Measurements from ENCODE around the gene SUOX. TPM values are rescaled to one million over a fixed set of nuclear protein-coding genes. Genes with fewer than 3 reads are reported as not detected.
A peak's percentile ranks its signal among the peaks of the same experiment; 100 is the strongest.

The SUOX gene
- total RNA-seq, 6 donors from 2014 or later = 12.8 to 36.3 (median 21.9) TPM

- Histone ChIP-seq H3K36me3 (peaks cover 4 to 51% (median 21%) of the 10 kb centered on the region in 4 donors), H3K9me3 (no peaks in the 10 kb centered on the region), H3K4me3 (no peak overlapping the region), H3K27me3 (no peaks in the 10 kb centered on the region), H3K27ac (peak overlapping the region in 1 of 4 donors; percentile 36), H3K4me1 (peaks cover 0 to 8% (median 0%) of the 10 kb centered on the region in 4 donors)
- WGBS, 2 donors = 62 to 72% methylated on average over 5 of the region's 5 CpGs
- ATAC-seq (ENCODE audit: low FRiP score in 2 of 2) (no peak), DNase-seq (no peak)
- TF ChIP-seq EP300 (IDR thresholded peaks at IDR 0.05) = no peak
- no peak for TF ChIP-seq POLR2A (IDR thresholded peaks at IDR 0.05)
- TF ChIP-seq CTCF (IDR thresholded peaks at IDR 0.05) = no peak
- no peak for TF ChIP-seq POLR2AphosphoS5 (IDR thresholded peaks at IDR 0.05)
Measured at GRCh38 chr12:56028511-56029165, 31.6 kb downstream of the SUOX start.

- TF ChIP-seq POLR2AphosphoS5 (IDR thresholded peaks at IDR 0.05) (no peak), CTCF (IDR thresholded peaks at IDR 0.05) (no peak), EP300 (IDR thresholded peaks at IDR 0.05) (no peak), POLR2A (IDR thresholded peaks at IDR 0.05) (no peak)
- peak overlapping the region in 1 of 4 donors; percentile 36 for H3K27ac ChIP-seq
- no peaks in the 10 kb centered on the region for H3K27me3 ChIP-seq
- H3K4me1 ChIP-seq = peaks cover 0 to 8% (median 0%) of the 10 kb centered on the region in 4 donors
- no peak overlapping the region for H3K4me3 ChIP-seq
- peaks cover 4 to 54% (median 24%) of the 10 kb centered on the region in 4 donors for H3K36me3 ChIP-seq
- no peak for ATAC-seq (ENCODE audit: low FRiP score in 2 of 2)
- no peaks in the 10 kb centered on the region for H3K9me3 ChIP-seq
- DNase-seq = no peak
Measured at GRCh38 chr12:56029166-56029519, 32.1 kb downstream of the SUOX start.

GRCh38 chr12:56029666-56030293 lies 32.7 kb downstream of the SUOX start:
- no peaks in the 10 kb centered on the region for H3K27me3 ChIP-seq
- 85 to 87% methylated on average over 6 of the region's 6 CpGs for WGBS, 2 donors
- DNase-seq = peak in 1 of 2 donors; percentile 39
- no peak overlapping the region for H3K27ac ChIP-seq
- H3K4me3 ChIP-seq = no peak overlapping the region
- H3K9me3 ChIP-seq = no peaks in the 10 kb centered on the region
- peaks cover 8 to 59% (median 31%) of the 10 kb centered on the region in 4 donors for H3K36me3 ChIP-seq
- peak; percentile 73 to 81 for ATAC-seq (ENCODE audit: low FRiP score in 2 of 2)
- H3K4me1 ChIP-seq = peaks cover 0 to 8% (median 0%) of the 10 kb centered on the region in 4 donors
- TF ChIP-seq CTCF (IDR thresholded peaks at IDR 0.05) = peak; percentile 28 to 69 (median 60)
- no peak for TF ChIP-seq EP300 (IDR thresholded peaks at IDR 0.05)
- no peak for TF ChIP-seq POLR2A (IDR thresholded peaks at IDR 0.05)
- TF ChIP-seq POLR2AphosphoS5 (IDR thresholded peaks at IDR 0.05) = no peak

GRCh38 chr12:56031987-56032386 lies 34.9 kb downstream of the SUOX start:
- Histone ChIP-seq H3K27ac (no peak overlapping the region), H3K4me3 (no peak overlapping the region), H3K36me3 (peaks cover 9 to 67% (median 39%) of the 10 kb centered on the region in 4 donors), H3K4me1 (peaks cover 0 to 8% (median 0%) of the 10 kb centered on the region in 4 donors), H3K27me3 (no peaks in the 10 kb centered on the region), H3K9me3 (no peaks in the 10 kb centered on the region)
- ATAC-seq (ENCODE audit: low FRiP score in 2 of 2) = no peak
- WGBS, 2 donors = 74 to 93% methylated on average over 1 of the region's 1 CpG
- TF ChIP-seq EP300 (IDR thresholded peaks at IDR 0.05) = no peak
- no peak for TF ChIP-seq POLR2A (IDR thresholded peaks at IDR 0.05)
- TF ChIP-seq POLR2AphosphoS5 (IDR thresholded peaks at IDR 0.05) = no peak
- TF ChIP-seq CTCF (IDR thresholded peaks at IDR 0.05) = no peak
- no peak for DNase-seq

All from upper lobe of left lung (tissue), 6 donors.